ENCODE data around the gene TNKS2. TPM values are rescaled to one million over a fixed set of nuclear protein-coding genes. Genes with fewer than 3 reads are reported as not detected.

TNKS2 gene
- total and polyA plus RNA-seq, 2 of the 13 experiments (the other 11 are each of a cell fraction or from before 2014, with no cell fraction given), result 15.2 to 19.4 TPM

GRCh38 chr10:91908337-91909116, 110.3 kb downstream of the TNKS2 start (continued):
- TF ChIP-seq ZBTB44 (CRISPR knock-in tag; IDR thresholded peaks at IDR 0.05), result no peak
- TF ChIP-seq ZNF562 (CRISPR knock-in tag; IDR thresholded peaks at IDR 0.05; ENCODE audit: borderline replicate concordance), result no peak
- TF ChIP-seq ZNF710 (CRISPR knock-in tag; IDR thresholded peaks at IDR 0.05; ENCODE audit: borderline replicate concordance), result no peak
- TF ChIP-seq NR0B2 (CRISPR knock-in tag; IDR thresholded peaks at IDR 0.05), result peak; percentile 71
- no peak for TF ChIP-seq NR2F2 (IDR thresholded peaks at IDR 0.05; ENCODE audit: borderline replicate concordance, low read depth)
- TF ChIP-seq ARNTL (CRISPR knock-in tag; IDR thresholded peaks at IDR 0.05), result no peak
- no peak for TF ChIP-seq BHLHE40 (IDR thresholded peaks at IDR 0.05; ENCODE audit: low read length)
- TF ChIP-seq ZNF512B (CRISPR knock-in tag; IDR thresholded peaks at IDR 0.05; ENCODE audit: borderline replicate concordance), result no peak
- no peak for TF ChIP-seq NFE2L1 (CRISPR knock-in tag; IDR thresholded peaks at IDR 0.05; ENCODE audit: borderline replicate concordance)
- TF ChIP-seq ZHX2 (IDR thresholded peaks at IDR 0.05; ENCODE audit: low read depth), result peak; percentile 62; the same call in 1 of the 2 replicates
- no peak for TF ChIP-seq ZHX2 (CRISPR knock-in tag; IDR thresholded peaks at IDR 0.05; ENCODE audit: borderline replicate concordance)
- TF ChIP-seq ZNF672 (CRISPR knock-in tag; IDR thresholded peaks at IDR 0.05), result 0 out of 2 replicates have a peak, but pooled peaks have one; percentile 56
- TF ChIP-seq SMAD3 (CRISPR knock-in tag; IDR thresholded peaks at IDR 0.05), result peak; percentile 65; the same call in 1 of the 2 replicates
- peak; percentile 54; the same call in 1 of the 2 replicates for TF ChIP-seq YEATS2 (CRISPR knock-in tag; IDR thresholded peaks at IDR 0.05; ENCODE audit: borderline replicate concordance)
- peak; percentile 85 for TF ChIP-seq ZC3H13 (CRISPR knock-in tag; IDR thresholded peaks at IDR 0.05)
- no peak for TF ChIP-seq ZNF7 (CRISPR knock-in tag; IDR thresholded peaks at IDR 0.05)
